HEK293 (cell line): Measurements from ENCODE around the gene SLAMF7.

Experiments used
- CTCF ChIA-PET: fragments of 350-600 bp; formaldehyde crosslinking; extraction: SDS; loops from one replicate; lab custom pipeline; 2021; ENCODE audit warnings: antibody characterized with exemption; lab: Yijun Ruan, JAX
- POLR2A ChIA-PET: fragments of 300-600 bp; formaldehyde crosslinking; extraction: SDS; loops from one replicate; lab custom pipeline; 2020; ENCODE audit warnings: antibody characterized with exemption, inconsistent platforms; lab: Yijun Ruan, JAX
- H3K27ac ChIP-seq: fragments of 200-500 bp; sonication (Bioruptor generic); 2 replicates; pipeline ENCODE4 v1.5.1; 2014; ENCODE audit warnings: low read depth, low read length, control low read depth, inconsistent platforms; ENCODE audit errors: extremely low read depth
- H3K36me3 ChIP-seq, 2 experiments: fragments of 200-500 bp in 1 of 2; sonication (Bioruptor generic) in 1 of 2; 1 replicate in 1 of 2; 2 replicates in 1 of 2; pipeline ENCODE4 v1.5.1; 2014 to 2017; ENCODE audit warnings: inconsistent platforms in 2 of 2, low read length in 2 of 2; ENCODE audit not compliant: control insufficient read depth in 2 of 2, insufficient read depth in 1 of 2
- H3K4me1 ChIP-seq: fragments of 200-500 bp; sonication (Bioruptor generic); 2 replicates; pipeline ENCODE4 v1.5.1; 2014; ENCODE audit warnings: mild to moderate bottlenecking, low read length, inconsistent platforms; ENCODE audit not compliant: control insufficient read depth, insufficient read depth
- H3K4me3 ChIP-seq: 2 replicates; pipeline ENCODE4 v1.5.1; 2011; ENCODE audit warnings: low read depth, mild to moderate bottlenecking, control low read depth, low read length, moderate library complexity
- H3K9me3 ChIP-seq: fragments of 200-500 bp; sonication (Bioruptor generic); 2 replicates; pipeline ENCODE4 v1.5.1; 2014; ENCODE audit warnings: low read depth, low read length, inconsistent platforms; ENCODE audit not compliant: control insufficient read depth, insufficient read depth
- GLI4 ChIP-seq: fragments of 450-650 bp; formaldehyde crosslinking; IDR thresholded peaks from 2 replicates; pipeline ENCODE4 v1.5.1; 2016; ENCODE audit warnings: missing biosample characterization, missing genetic modification characterization
- GLIS1 ChIP-seq: fragments of 450-650 bp; formaldehyde crosslinking; IDR thresholded peaks from 2 replicates; pipeline ENCODE4 v1.5.1; 2016; ENCODE audit warnings: missing biosample characterization, missing genetic modification characterization
- KLF10 ChIP-seq: fragments of 450-650 bp; IDR thresholded peaks from 2 replicates; pipeline ENCODE4 v1.5.1; 2018; ENCODE audit warnings: missing biosample characterization, mild to moderate bottlenecking, missing genetic modification characterization
- KLF16 ChIP-seq: fragments of 450-650 bp; formaldehyde crosslinking; IDR thresholded peaks from 2 replicates; pipeline ENCODE4 v1.5.1; 2017; ENCODE audit warnings: missing biosample characterization, missing genetic modification characterization
- SP7 ChIP-seq: fragments of 450-650 bp; formaldehyde crosslinking; IDR thresholded peaks from 2 replicates; pipeline ENCODE4 v1.5.1; 2016; ENCODE audit warnings: missing biosample characterization, missing genetic modification characterization
- ZNF10 ChIP-seq: fragments of 450-650 bp; formaldehyde crosslinking; IDR thresholded peaks from 2 replicates; pipeline ENCODE4 v1.5.1; 2017; ENCODE audit warnings: missing biosample characterization, missing genetic modification characterization
- ZNF138 ChIP-seq: fragments of 450-650 bp; formaldehyde crosslinking; IDR thresholded peaks from 2 replicates; pipeline ENCODE4 v1.5.1; 2016; ENCODE audit warnings: missing biosample characterization, missing genetic modification characterization, borderline replicate concordance
- ZNF175 ChIP-seq: fragments of 450-650 bp; formaldehyde crosslinking; IDR thresholded peaks from 2 replicates; pipeline ENCODE4 v1.5.1; 2016; ENCODE audit warnings: missing biosample characterization, missing genetic modification characterization
- ZNF202 ChIP-seq: fragments of 450-650 bp; formaldehyde crosslinking; IDR thresholded peaks from 2 replicates; pipeline ENCODE4 v1.5.1; 2016; ENCODE audit warnings: missing biosample characterization, missing genetic modification characterization, borderline replicate concordance
- ZNF211 ChIP-seq: fragments of 450-650 bp; formaldehyde crosslinking; IDR thresholded peaks from 2 replicates; pipeline ENCODE4 v1.5.1; 2016; ENCODE audit warnings: low read depth, missing biosample characterization, missing genetic modification characterization
- ZNF214 ChIP-seq: fragments of 450-650 bp; formaldehyde crosslinking; IDR thresholded peaks from 2 replicates; pipeline ENCODE4 v1.5.1; 2017; ENCODE audit warnings: missing biosample characterization, mild to moderate bottlenecking, missing genetic modification characterization, borderline replicate concordance
- ZNF23 ChIP-seq: fragments of 450-650 bp; formaldehyde crosslinking; IDR thresholded peaks from 2 replicates; pipeline ENCODE4 v1.5.1; 2016; ENCODE audit warnings: missing biosample characterization, missing genetic modification characterization, borderline replicate concordance
- ZNF350 ChIP-seq: fragments of 450-650 bp; formaldehyde crosslinking; IDR thresholded peaks from 2 replicates; pipeline ENCODE4 v1.5.0; 2017; ENCODE audit warnings: missing biosample characterization, mild to moderate bottlenecking, missing genetic modification characterization
- ZNF366 ChIP-seq: fragments of 450-650 bp; formaldehyde crosslinking; conservative IDR thresholded peaks from 2 replicates; pipeline ENCODE4 v1.5.1; 2016; ENCODE audit warnings: missing biosample characterization, missing genetic modification characterization
- ZNF423 ChIP-seq: fragments of 450-650 bp; formaldehyde crosslinking; IDR thresholded peaks from 2 replicates; pipeline ENCODE4 v1.5.1; 2016; ENCODE audit warnings: missing biosample characterization, missing genetic modification characterization
- ZNF626 ChIP-seq: fragments of 450-650 bp; sonication (Bioruptor Pico); formaldehyde crosslinking; IDR thresholded peaks from 2 replicates; pipeline ENCODE4 v1.5.1; 2018; ENCODE audit warnings: missing biosample characterization, missing genetic modification characterization, inconsistent platforms
- ZNF707 ChIP-seq: fragments of 450-650 bp; formaldehyde crosslinking; IDR thresholded peaks from 2 replicates; pipeline ENCODE4 v1.5.1; 2016; ENCODE audit warnings: missing biosample characterization, missing genetic modification characterization
- ZNF777 ChIP-seq: fragments of 450-650 bp; formaldehyde crosslinking; IDR thresholded peaks from 2 replicates; pipeline ENCODE4 v1.5.1; 2017; ENCODE audit warnings: missing biosample characterization, missing genetic modification characterization, borderline replicate concordance
- ZNF830 ChIP-seq: fragments of 450-650 bp; IDR thresholded peaks from 2 replicates; pipeline ENCODE4 v1.5.0; 2018; ENCODE audit warnings: missing biosample characterization, missing genetic modification characterization, low read depth, mild to moderate bottlenecking, moderate library complexity
- TF ChIP-seq, protein P1 (sequence below): fragments of 450-650 bp; formaldehyde crosslinking; IDR thresholded peaks from 2 replicates; pipeline ENCODE4 v1.5.1; 2016; ENCODE audit warnings: missing biosample characterization, missing genetic modification characterization, borderline replicate concordance
- TF ChIP-seq, protein P2 (sequence below): fragments of 450-650 bp; formaldehyde crosslinking; IDR thresholded peaks from 2 replicates; pipeline ENCODE4 v1.5.1; 2016; ENCODE audit warnings: missing biosample characterization, missing genetic modification characterization
- TF ChIP-seq, protein P3 (sequence below): fragments of 450-650 bp; formaldehyde crosslinking; IDR thresholded peaks from 2 replicates; pipeline ENCODE4; 2016; ENCODE audit warnings: missing biosample characterization, missing genetic modification characterization
- TF ChIP-seq, protein P4 (sequence below): fragments of 450-650 bp; formaldehyde crosslinking; IDR thresholded peaks from 2 replicates; pipeline ENCODE4 v1.5.1; 2016; ENCODE audit warnings: missing biosample characterization, missing genetic modification characterization
- TF ChIP-seq, protein P5 (sequence below): fragments of 450-650 bp; formaldehyde crosslinking; IDR thresholded peaks from 2 replicates; pipeline ENCODE4 v1.5.1; 2016; ENCODE audit warnings: missing biosample characterization, missing genetic modification characterization

SLAMF7 gene

DNA sequence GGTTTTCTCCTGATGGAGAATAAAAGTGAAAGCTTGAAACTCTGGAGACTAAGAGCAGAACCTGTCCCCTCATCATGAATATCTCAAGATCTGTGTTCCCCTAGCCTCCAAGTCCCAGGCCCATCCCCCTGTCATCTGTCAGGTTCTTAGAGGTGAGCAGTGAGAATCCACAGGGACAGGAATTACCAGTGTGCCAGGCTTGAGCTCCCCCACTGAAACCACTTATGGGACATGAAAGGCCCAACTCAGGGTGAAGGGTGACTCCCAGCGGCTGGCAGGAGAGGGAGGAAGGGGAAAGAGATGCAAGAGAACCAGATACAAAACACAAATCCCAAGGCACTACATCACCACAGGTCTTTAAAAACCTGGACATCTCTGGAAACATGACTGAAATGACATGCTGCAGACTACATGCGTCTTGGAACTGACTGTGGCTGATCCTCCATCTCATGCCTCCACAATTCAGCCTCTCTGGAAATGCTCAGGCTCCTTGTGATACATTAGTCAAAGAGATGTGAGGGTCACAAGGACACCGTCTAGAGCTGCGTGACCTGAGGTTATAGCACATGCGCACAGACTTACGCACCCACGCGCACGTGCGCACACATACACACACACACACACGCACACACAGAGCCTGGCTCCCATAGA lies 50.1 kb downstream of the SLAMF7 start:
- ChIA-PET POLR2A (no interaction called here), CTCF (interaction anchor here (0.6 to 1.9 kb wide), 2 partner anchors 12 to 108 kb away, joined by 4 to 5 read pairs; no protein-coding TSS in a partner anchor)
- Histone ChIP-seq H3K4me1 (no peaks in the 10 kb centered on the region), H3K9me3 (no peaks in the 10 kb centered on the region), H3K27ac (no peak overlapping the region), H3K4me3 (no peak overlapping the region), H3K36me3 (no peaks in the 10 kb centered on the region)
- TF ChIP-seq ZNF350 (no peak), GLI4 (tag by site-specific recombination) (no peak), ZNF626 (tag by site-specific recombination) (no peak), ZNF10 (tag by site-specific recombination) (no peak), ZNF23 (no peak), ZNF707 (tag by site-specific recombination) (no peak), SP7 (no peak), ZNF366 (no peak), ZNF214 (tag by site-specific recombination) (no peak), GLIS1 (tag by site-specific recombination) (no peak)
- TF ChIP-seq, protein P1, sequence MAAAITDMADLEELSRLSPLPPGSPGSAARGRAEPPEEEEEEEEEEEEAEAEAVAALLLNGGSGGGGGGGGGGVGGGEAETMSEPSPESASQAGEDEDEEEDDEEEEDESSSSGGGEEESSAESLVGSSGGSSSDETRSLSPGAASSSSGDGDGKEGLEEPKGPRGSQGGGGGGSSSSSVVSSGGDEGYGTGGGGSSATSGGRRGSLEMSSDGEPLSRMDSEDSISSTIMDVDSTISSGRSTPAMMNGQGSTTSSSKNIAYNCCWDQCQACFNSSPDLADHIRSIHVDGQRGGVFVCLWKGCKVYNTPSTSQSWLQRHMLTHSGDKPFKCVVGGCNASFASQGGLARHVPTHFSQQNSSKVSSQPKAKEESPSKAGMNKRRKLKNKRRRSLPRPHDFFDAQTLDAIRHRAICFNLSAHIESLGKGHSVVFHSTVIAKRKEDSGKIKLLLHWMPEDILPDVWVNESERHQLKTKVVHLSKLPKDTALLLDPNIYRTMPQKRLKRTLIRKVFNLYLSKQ: no peak
- TF ChIP-seq, protein P2, sequence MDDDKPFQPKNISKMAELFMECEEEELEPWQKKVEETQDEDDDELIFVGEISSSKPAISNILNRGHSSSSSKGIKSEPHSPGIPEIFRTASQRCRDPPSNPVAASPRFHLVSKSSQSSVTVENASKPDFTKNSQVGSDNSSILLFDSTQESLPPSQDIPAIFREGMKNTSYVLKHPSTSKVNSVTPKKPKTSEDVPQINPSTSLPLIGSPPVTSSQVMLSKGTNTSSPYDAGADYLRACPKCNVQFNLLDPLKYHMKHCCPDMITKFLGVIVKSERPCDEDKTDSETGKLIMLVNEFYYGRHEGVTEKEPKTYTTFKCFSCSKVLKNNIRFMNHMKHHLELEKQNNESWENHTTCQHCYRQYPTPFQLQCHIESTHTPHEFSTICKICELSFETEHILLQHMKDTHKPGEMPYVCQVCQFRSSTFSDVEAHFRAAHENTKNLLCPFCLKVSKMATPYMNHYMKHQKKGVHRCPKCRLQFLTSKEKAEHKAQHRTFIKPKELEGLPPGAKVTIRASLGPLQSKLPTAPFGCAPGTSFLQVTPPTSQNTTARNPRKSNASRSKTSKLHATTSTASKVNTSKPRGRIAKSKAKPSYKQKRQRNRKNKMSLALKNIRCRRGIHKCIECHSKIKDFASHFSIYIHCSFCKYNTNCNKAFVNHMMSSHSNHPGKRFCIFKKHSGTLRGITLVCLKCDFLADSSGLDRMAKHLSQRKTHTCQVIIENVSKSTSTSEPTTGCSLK (tag by site-specific recombination): no peak

DNA sequence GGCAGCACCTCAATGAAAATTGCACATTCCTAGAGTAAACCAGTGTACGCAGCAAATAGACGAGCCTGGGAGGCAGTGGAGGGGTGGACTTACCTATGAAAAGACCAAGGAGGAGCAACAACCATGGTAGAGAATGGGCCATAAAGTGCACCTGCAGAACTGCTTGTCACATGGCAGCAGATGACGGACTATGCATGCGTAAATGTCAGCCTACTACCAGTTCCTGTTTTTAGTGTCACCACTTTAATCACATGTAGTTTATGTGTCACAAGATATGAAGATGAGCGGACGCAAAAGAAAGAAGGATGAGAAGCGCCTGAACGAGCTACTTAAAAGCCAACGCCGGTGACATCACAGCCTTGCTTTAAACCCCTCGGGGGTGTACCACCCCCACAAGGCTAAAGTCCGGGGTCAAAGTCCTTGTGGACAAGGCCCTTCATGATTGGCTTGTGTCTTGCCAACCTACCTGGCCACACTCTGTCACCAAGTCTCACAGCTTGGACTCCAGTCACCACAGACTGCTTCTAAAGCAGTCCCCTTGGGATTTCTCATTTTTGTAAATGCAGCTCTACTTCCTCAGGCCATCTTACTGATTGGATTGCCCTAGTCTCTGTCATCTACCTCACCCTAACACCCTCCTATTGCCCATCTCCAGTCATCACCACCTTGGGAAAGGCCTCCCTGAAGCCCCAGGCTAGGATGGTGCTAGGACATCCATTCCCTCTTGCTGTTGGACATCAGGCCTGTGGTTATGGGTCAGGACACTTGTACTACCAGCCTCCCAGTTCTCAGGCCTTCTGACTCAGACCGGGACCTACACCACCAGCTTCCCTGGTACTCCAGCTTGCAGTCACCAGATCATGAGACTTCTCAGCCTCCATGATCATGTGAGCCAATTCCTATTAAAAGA lies 50.9 kb downstream of the SLAMF7 start:
- ChIA-PET CTCF (interaction anchor here (0.6 to 1.9 kb wide), 3 partner anchors 10 to 109 kb away, joined by 4 to 5 read pairs (median 4); no protein-coding TSS in a partner anchor), POLR2A (no interaction called here)
- H3K9me3 ChIP-seq: no peaks in the 10 kb centered on the region
- no peak overlapping the region for H3K4me3 ChIP-seq
- H3K27ac ChIP-seq: no peak overlapping the region
- no peaks in the 10 kb centered on the region for H3K36me3 ChIP-seq
- no peaks in the 10 kb centered on the region for H3K4me1 ChIP-seq
- no peak for TF ChIP-seq SP7
- no peak for TF ChIP-seq KLF16 (tag by site-specific recombination)
- no peak for TF ChIP-seq ZNF202 (tag by site-specific recombination)
- no peak for TF ChIP-seq ZNF777
- no peak for TF ChIP-seq ZNF423
- TF ChIP-seq, protein P3, sequence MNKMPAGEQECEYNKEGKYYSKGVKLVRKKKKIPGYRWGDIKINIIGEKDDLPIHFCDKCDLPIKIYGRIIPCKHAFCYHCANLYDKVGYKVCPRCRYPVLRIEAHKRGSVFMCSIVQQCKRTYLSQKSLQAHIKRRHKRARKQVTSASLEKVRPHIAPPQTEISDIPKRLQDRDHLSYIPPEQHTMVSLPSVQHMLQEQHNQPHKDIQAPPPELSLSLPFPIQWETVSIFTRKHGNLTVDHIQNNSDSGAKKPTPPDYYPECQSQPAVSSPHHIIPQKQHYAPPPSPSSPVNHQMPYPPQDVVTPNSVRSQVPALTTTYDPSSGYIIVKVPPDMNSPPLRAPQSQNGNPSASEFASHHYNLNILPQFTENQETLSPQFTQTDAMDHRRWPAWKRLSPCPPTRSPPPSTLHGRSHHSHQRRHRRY (tag by site-specific recombination): no peak
- TF ChIP-seq ZNF211 (tag by site-specific recombination): no peak
- no peak for TF ChIP-seq ZNF138 (tag by site-specific recombination)
- TF ChIP-seq ZNF830: no peak
- TF ChIP-seq, protein P4, sequence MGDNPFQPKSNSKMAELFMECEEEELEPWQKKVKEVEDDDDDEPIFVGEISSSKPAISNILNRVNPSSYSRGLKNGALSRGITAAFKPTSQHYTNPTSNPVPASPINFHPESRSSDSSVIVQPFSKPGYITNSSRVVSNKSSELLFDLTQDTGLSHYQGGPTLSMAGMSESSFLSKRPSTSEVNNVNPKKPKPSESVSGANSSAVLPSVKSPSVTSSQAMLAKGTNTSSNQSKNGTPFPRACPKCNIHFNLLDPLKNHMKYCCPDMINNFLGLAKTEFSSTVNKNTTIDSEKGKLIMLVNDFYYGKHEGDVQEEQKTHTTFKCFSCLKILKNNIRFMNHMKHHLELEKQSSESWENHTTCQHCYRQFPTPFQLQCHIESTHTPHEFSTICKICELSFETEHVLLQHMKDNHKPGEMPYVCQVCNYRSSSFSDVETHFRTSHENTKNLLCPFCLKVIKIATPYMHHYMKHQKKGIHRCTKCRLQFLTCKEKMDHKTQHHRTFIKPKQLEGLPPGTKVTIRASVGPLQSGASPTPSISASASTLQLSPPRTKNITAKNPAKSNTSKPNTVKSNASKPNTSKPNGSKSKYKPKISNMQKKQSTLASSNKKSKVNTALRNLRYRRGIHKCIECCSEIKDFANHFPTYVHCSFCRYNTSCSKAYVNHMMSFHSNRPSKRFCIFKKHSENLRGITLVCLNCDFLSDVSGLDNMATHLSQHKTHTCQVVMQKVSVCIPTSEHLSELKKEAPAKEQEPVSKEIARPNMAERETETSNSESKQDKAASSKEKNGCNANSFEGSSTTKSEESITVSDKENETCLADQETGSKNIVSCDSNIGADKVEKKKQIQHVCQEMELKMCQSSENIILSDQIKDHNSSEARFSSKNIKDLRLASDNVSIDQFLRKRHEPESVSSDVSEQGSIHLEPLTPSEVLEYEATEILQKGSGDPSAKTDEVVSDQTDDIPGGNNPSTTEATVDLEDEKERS (tag by site-specific recombination): no peak
- TF ChIP-seq, protein P5, sequence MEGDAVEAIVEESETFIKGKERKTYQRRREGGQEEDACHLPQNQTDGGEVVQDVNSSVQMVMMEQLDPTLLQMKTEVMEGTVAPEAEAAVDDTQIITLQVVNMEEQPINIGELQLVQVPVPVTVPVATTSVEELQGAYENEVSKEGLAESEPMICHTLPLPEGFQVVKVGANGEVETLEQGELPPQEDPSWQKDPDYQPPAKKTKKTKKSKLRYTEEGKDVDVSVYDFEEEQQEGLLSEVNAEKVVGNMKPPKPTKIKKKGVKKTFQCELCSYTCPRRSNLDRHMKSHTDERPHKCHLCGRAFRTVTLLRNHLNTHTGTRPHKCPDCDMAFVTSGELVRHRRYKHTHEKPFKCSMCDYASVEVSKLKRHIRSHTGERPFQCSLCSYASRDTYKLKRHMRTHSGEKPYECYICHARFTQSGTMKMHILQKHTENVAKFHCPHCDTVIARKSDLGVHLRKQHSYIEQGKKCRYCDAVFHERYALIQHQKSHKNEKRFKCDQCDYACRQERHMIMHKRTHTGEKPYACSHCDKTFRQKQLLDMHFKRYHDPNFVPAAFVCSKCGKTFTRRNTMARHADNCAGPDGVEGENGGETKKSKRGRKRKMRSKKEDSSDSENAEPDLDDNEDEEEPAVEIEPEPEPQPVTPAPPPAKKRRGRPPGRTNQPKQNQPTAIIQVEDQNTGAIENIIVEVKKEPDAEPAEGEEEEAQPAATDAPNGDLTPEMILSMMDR (tag by site-specific recombination): no peak
- no peak for TF ChIP-seq ZNF175 (tag by site-specific recombination)
- no peak for TF ChIP-seq KLF10
